Stomach (tissue), 9 donors: ENCODE data around the gene MMEL1. TPM values are rescaled to one million over a fixed set of nuclear protein-coding genes. Genes with fewer than 3 reads are reported as not detected.

Experiments used
- DNase-seq, 2 donors: peaks; one replicate each; pipeline versions ENCODE4 v3.0.0 to v3.0.0-alpha.2; 2013 to 2019
- H3K27ac ChIP-seq, 5 donors: fragments of 200-600 bp in 4 of 5; sonication (generic) in 4 of 5; one replicate each; pipeline ENCODE4 v1.5.1; 2013 to 2019; ENCODE audit warnings: mild to moderate bottlenecking in 1 of 5, moderate library complexity in 1 of 5
- H3K27me3 ChIP-seq, 3 donors: fragments of 200-600 bp; sonication (generic); one replicate each; pipeline ENCODE4 v1.5.1; 2017 to 2019; ENCODE audit warnings: mixed run types in 1 of 3
- H3K36me3 ChIP-seq, 4 donors: fragments of 200-600 bp; sonication (generic); 1 replicate in 3 of 4; 2 replicates in 1 of 4; pipeline ENCODE4 v1.5.1; 2016 to 2019
- H3K4me1 ChIP-seq, 4 donors: fragments of 200-600 bp; sonication (generic); one replicate each; pipeline ENCODE4 v1.5.1; 2016 to 2019
- H3K4me3 ChIP-seq, 4 donors: fragments of 200-600 bp; sonication (generic) in 3 of 4; one replicate each; pipeline ENCODE4 v1.5.1; 2016 to 2019; ENCODE audit warnings: mild to moderate bottlenecking in 1 of 4
- H3K9me3 ChIP-seq, 4 donors: fragments of 200-600 bp; sonication (generic); one replicate each; pipeline ENCODE4 v1.5.1; 2016 to 2019
- EP300 ChIP-seq: sonication (generic); formaldehyde crosslinking; IDR thresholded peaks from one replicate; pipeline ENCODE4 v1.6.1; 2017; ENCODE audit warnings: antibody characterized with exemption
- POLR2A ChIP-seq, 4 donors: fragments of 450-650 bp; IDR thresholded peaks; one replicate each; pipeline ENCODE4 v1.6.1; 2016; ENCODE audit warnings: antibody characterized with exemption in 4 of 4, control low read depth in 2 of 4, mild to moderate bottlenecking in 1 of 4, moderate library complexity in 1 of 4
- POLR2AphosphoS5 ChIP-seq, 3 donors: sonication (generic); formaldehyde crosslinking; IDR thresholded peaks; one replicate each; pipeline ENCODE4 v1.6.1; 2016; ENCODE audit warnings: antibody characterized with exemption in 3 of 3
- WGBS, 5 donors: extraction: QIAGEN DNeasy Blood & Tissue Kit in 3 of 5; methylation state at CpG; one replicate each; pipeline versions ENCODE4 v1.1.5 to v1.1.7; 2013 to 2018; 5-methylcytosine and 5-hydroxymethylcytosine counted together
- intact Hi-C: fragments of 100-400 bp; cut with DNase I; formaldehyde crosslinking; loops from one replicate; pipeline ENCODE4 v1.15.1; 2023; ENCODE audit warnings: low total_unique reads
- polyA plus RNA-seq, 3 donors: library from polyadenylated mRNA; stranded (reverse); fragments of 200-250 nt; gene quantifications; one replicate each; pipeline ENCODE4 v1.2.3, GENCODE V29; 2013
- total RNA-seq, 5 donors: library from RNA; depleted of rRNA; stranded (reverse); fragments of >200 nt; gene quantifications; one replicate each; pipeline versions ENCODE4 v1.1.0 to v1.2.3, GENCODE V29; 2014 to 2016
- TF ChIP-seq, protein P1 (sequence below), 7 experiments: fragments of 450-650 bp in 4 of 7; fragments of 200-600 bp in 3 of 7; sonication (generic) in 3 of 7; IDR thresholded peaks; one replicate each; pipeline ENCODE4 v1.5.1; 2016 to 2019; ENCODE audit warnings: antibody characterized with exemption in 7 of 7, control low read depth in 2 of 7, mild to moderate bottlenecking in 1 of 7
- donor health status: healthy with polysubstance abuse.
- donor health status: Bipolar disorder and iron deficiency.
- donor health status: healthy.

The MMEL1 gene
- total and polyA plus RNA-seq, 8 donors = 1.3 to 190 (median 23.6) TPM

DNA sequence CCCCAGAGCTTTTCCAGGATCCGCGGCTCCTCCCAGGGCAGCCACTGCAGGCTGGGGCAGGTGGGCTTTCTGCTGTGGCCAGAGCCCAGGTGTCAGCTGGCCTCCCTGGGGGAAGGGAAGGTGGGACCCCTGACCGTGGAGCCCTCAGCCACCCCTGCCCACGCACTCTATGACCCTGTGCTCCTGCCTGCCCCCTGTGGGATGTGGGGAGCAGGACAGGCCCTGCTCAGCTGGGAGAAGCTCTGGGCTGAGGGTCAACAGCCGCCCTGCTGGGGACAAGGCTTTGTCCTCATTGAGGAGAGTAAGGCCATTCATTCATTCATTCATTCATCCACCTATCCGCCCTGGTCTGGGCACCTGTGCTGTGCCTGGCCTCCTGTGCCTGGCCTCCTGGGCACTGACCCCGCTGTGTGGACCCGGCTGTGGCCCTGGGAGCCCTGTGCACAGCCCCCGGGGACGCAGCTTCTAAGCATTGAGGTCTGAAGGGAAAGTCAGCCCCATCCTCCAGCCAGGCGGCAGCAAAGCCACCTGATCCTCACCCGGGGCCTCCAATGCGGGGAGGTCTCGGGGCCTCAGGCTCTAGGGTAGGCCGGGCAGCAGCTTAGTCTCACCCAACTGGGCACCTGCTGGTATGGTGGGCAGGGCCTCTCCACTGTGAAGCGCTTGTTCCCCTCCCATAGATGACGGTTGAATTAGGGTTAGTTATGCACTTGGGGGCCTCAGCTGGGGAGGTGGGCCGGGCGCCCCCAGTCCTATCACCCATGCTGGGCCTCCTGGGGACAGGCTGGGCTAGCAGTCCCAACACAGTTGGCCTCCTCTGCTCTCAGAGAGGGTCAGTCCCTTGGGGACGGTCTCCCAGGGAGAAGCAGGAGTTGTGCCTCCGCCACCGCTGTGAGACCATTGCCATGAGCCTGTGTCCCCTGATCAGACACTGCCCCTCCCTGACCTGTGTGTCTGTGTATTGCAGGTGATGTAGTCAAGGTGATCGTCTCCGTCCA, 70.6 kb downstream of the MMEL1 start:
- intact Hi-C loops = no loop called here
- Histone ChIP-seq H3K9me3 (no peaks in the 10 kb centered on the region), H3K4me3 (no peak overlapping the region), H3K36me3 (peaks cover 33 to 65% (median 60%) of the 10 kb centered on the region in 4 donors), H3K27ac (no peak overlapping the region), H3K27me3 (peaks cover 0 to 18% (median 0%) of the 10 kb centered on the region in 3 donors), H3K4me1 (peaks cover 23 to 40% (median 37%) of the 10 kb centered on the region in 4 donors)
- no peak for DNase-seq
- no peak for TF ChIP-seq POLR2AphosphoS5 (IDR thresholded peaks at IDR 0.05)
- TF ChIP-seq, protein P1, sequence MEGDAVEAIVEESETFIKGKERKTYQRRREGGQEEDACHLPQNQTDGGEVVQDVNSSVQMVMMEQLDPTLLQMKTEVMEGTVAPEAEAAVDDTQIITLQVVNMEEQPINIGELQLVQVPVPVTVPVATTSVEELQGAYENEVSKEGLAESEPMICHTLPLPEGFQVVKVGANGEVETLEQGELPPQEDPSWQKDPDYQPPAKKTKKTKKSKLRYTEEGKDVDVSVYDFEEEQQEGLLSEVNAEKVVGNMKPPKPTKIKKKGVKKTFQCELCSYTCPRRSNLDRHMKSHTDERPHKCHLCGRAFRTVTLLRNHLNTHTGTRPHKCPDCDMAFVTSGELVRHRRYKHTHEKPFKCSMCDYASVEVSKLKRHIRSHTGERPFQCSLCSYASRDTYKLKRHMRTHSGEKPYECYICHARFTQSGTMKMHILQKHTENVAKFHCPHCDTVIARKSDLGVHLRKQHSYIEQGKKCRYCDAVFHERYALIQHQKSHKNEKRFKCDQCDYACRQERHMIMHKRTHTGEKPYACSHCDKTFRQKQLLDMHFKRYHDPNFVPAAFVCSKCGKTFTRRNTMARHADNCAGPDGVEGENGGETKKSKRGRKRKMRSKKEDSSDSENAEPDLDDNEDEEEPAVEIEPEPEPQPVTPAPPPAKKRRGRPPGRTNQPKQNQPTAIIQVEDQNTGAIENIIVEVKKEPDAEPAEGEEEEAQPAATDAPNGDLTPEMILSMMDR (IDR thresholded peaks at IDR 0.05) = peak in 1 of 7 experiments; percentile 24
- 86 to 92% (median 91%) methylated on average over 19 to 24 of the region's 24 CpGs for WGBS, 5 donors

- H3K9me3 ChIP-seq = no peaks in the 10 kb centered on the region
- H3K36me3 ChIP-seq = peaks cover 33 to 65% (median 60%) of the 10 kb centered on the region in 4 donors
- WGBS, 5 donors = 82 to 92% (median 85%) methylated on average over 9 to 11 of the region's 11 CpGs
- H3K4me1 ChIP-seq = peaks cover 29 to 45% (median 43%) of the 10 kb centered on the region in 4 donors
- no peak overlapping the region for H3K4me3 ChIP-seq
- DNase-seq = no peak
- no peak overlapping the region for H3K27ac ChIP-seq
- H3K27me3 ChIP-seq = peaks cover 0 to 10% (median 0%) of the 10 kb centered on the region in 3 donors
- intact Hi-C loops = no loop called here
- TF ChIP-seq EP300 = no peak
- TF ChIP-seq, protein P1 (IDR thresholded peaks at IDR 0.05) = no peak
- TF ChIP-seq POLR2A (IDR thresholded peaks at IDR 0.05) = no peak
- TF ChIP-seq POLR2AphosphoS5 (IDR thresholded peaks at IDR 0.05) = no peak
Measured at GRCh38 chr1:2561446-2561845, 71.4 kb downstream of the MMEL1 start.

- H3K36me3 ChIP-seq = peaks cover 33 to 65% (median 60%) of the 10 kb centered on the region in 4 donors
- peaks cover 31 to 48% (median 47%) of the 10 kb centered on the region in 4 donors for H3K4me1 ChIP-seq
- H3K9me3 ChIP-seq = no peaks in the 10 kb centered on the region
- WGBS, 5 donors = 83 to 88% (median 88%) methylated on average over 6 to 15 of the region's 15 CpGs
- H3K27ac ChIP-seq = no peak overlapping the region
- TF ChIP-seq POLR2AphosphoS5 (IDR thresholded peaks at IDR 0.05) (no peak), EP300 (no peak), POLR2A (IDR thresholded peaks at IDR 0.05) (no peak)
- TF ChIP-seq, protein P1 (IDR thresholded peaks at IDR 0.05) = no peak
- intact Hi-C loops = no loop called here
- peaks cover 0 to under 1% (median 0%) of the 10 kb centered on the region in 3 donors for H3K27me3 ChIP-seq
- no peak for DNase-seq
- H3K4me3 ChIP-seq = no peak overlapping the region
Measured at GRCh38 chr1:2560299-2561073, 72.3 kb downstream of the MMEL1 start.
